Mesendoderm (in vitro differentiated cells): ENCODE measurements around the gene GPR143.
A peak's percentile ranks its signal among the peaks of the same experiment; 100 is the strongest.

Experiments used
- DNase-seq: peaks from one replicate; pipeline ENCODE4 v3.0.0; 2013
- H2AK5ac ChIP-seq: 2 replicates; pipeline ENCODE4 v1.6.1; 2013; ENCODE audit warnings: low read length, inconsistent platforms
- H2BK120ac ChIP-seq: 2 replicates; pipeline ENCODE4 v1.6.1; 2013; ENCODE audit warnings: low read depth, mild to moderate bottlenecking, low read length, moderate library complexity, mixed read lengths
- H2BK15ac ChIP-seq: replicated peaks from 2 replicates; pipeline ENCODE4 v1.6.1; 2013; ENCODE audit warnings: low read depth, mild to moderate bottlenecking, moderate library complexity
- H2BK5ac ChIP-seq: 2 replicates; pipeline ENCODE4 v1.6.1; 2013; ENCODE audit warnings: low read length, inconsistent platforms
- H3K18ac ChIP-seq: 2 replicates; pipeline ENCODE4 v1.6.1; 2013; ENCODE audit warnings: mild to moderate bottlenecking, low read length, mixed read lengths
- H3K23ac ChIP-seq: one replicate; pipeline ENCODE4 v1.6.1; 2013; ENCODE audit warnings: low read length
- H3K27ac ChIP-seq: 2 replicates; pipeline ENCODE4 v1.5.1; 2013; ENCODE audit warnings: low read depth, mild to moderate bottlenecking, inconsistent platforms, low read length, moderate library complexity
- H3K27me3 ChIP-seq: 2 replicates; pipeline ENCODE4 v1.6.1; 2013; ENCODE audit warnings: low read length, control low read depth, mild to moderate bottlenecking, inconsistent platforms; ENCODE audit not compliant: insufficient read depth, poor library complexity
- H3K36me3 ChIP-seq: 2 replicates; pipeline ENCODE4 v1.6.1; 2013; ENCODE audit warnings: low read length, inconsistent platforms; ENCODE audit not compliant: control insufficient read depth, insufficient read depth
- H3K4ac ChIP-seq: one replicate; pipeline ENCODE4 v1.6.1; 2013; ENCODE audit warnings: low read depth, mild to moderate bottlenecking, low read length, moderate library complexity
- H3K4me1 ChIP-seq: 2 replicates; pipeline ENCODE4 v1.6.1; 2013; ENCODE audit warnings: low read depth, low read length, inconsistent platforms; ENCODE audit not compliant: control insufficient read depth
- H3K4me2 ChIP-seq: 2 replicates; pipeline ENCODE4 v1.6.1; 2013; ENCODE audit warnings: low read length
- H3K4me3 ChIP-seq: 2 replicates; pipeline ENCODE4 v1.5.1; 2013; ENCODE audit warnings: mild to moderate bottlenecking, low read length
- H3K56ac ChIP-seq: one replicate; pipeline ENCODE4 v1.6.1; 2013; ENCODE audit warnings: low read length
- H3K79me1 ChIP-seq: 2 replicates; pipeline ENCODE4 v1.6.1; 2013; ENCODE audit warnings: low read length, inconsistent platforms
- H3K79me2 ChIP-seq: 2 replicates; pipeline ENCODE4 v1.6.1; 2013; ENCODE audit warnings: mild to moderate bottlenecking, low read length; ENCODE audit not compliant: control insufficient read depth, insufficient read depth
- H3K9ac ChIP-seq: 2 replicates; pipeline ENCODE4 v1.6.1; 2013; ENCODE audit warnings: low read length, inconsistent platforms
- H4K5ac ChIP-seq: one replicate; pipeline ENCODE4 v1.6.1; 2013; ENCODE audit warnings: low read length
- H4K8ac ChIP-seq: one replicate; pipeline ENCODE4 v1.6.1; 2013; ENCODE audit warnings: low read depth, mild to moderate bottlenecking, control low read depth, low read length, moderate library complexity
- WGBS: extraction: QIAGEN DNeasy Blood & Tissue Kit; methylation state at CpG from one replicate; pipeline ENCODE4 v1.1.7; 2013; ENCODE audit warnings: low lambda C conversion rate, missing lambda C conversion rate; ENCODE audit not compliant: insufficient coverage; ENCODE audit errors: extremely low coverage; 5-methylcytosine and 5-hydroxymethylcytosine counted together

The GPR143 gene

GRCh38 chrX:9704876-9705465 lies 60.7 kb downstream of the GPR143 start:
- Histone ChIP-seq H2BK15ac (no peak overlapping the region), H3K27me3 (no peaks in the 10 kb centered on the region), H3K79me2 (no peaks in the 10 kb centered on the region), H2BK5ac (no peak overlapping the region), H3K4ac (no peak overlapping the region), H3K27ac (no peak overlapping the region), H2BK120ac (no peak overlapping the region), H3K4me1 (no peaks in the 10 kb centered on the region), H3K18ac (no peak overlapping the region), H2AK5ac (no peak overlapping the region), H3K23ac (no peak overlapping the region), H3K56ac (no peak overlapping the region), H4K5ac (no peak overlapping the region), H3K36me3 (no peaks in the 10 kb centered on the region), H3K4me2 (no peak overlapping the region), H3K9ac (no peak overlapping the region), H3K79me1 (no peaks in the 10 kb centered on the region), H3K4me3 (no peak overlapping the region), H4K8ac (no peak overlapping the region)
- WGBS, result no CpG with 5 or more reads among the region's 6 CpGs
- no peak for DNase-seq

DNA sequence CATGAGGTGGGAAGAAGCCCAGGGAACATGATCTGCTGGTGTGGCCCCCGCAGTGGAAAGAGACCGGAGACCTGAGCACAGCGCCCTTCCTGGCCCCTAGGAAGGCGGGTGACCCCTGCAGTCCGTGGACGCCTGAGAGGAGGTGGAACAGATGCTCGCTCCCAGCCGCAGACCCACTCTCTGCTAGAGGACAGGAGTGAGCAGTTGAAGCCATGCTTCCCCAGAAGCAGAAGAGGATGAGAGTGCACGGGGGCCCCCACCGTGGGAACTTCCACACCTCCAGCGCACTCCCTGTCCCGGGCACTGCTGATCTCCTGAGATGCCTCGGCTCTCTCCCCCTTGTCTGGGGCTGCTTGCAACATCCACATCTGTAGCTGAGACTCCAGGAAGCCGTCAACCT lies 62.2 kb downstream of the GPR143 start:
- Histone ChIP-seq H3K4me3 (no peak overlapping the region), H3K79me1 (no peaks in the 10 kb centered on the region), H3K4me2 (no peak overlapping the region), H3K23ac (no peak overlapping the region), H3K4ac (no peak overlapping the region), H3K79me2 (no peaks in the 10 kb centered on the region), H2BK120ac (no peak overlapping the region), H2BK15ac (no peak overlapping the region), H4K8ac (no peak overlapping the region), H3K9ac (no peak overlapping the region), H3K27me3 (no peaks in the 10 kb centered on the region), H3K56ac (no peak overlapping the region), H3K18ac (no peak overlapping the region), H4K5ac (no peak overlapping the region), H3K36me3 (no peaks in the 10 kb centered on the region), H2AK5ac (no peak overlapping the region), H3K27ac (no peak overlapping the region), H2BK5ac (no peak overlapping the region), H3K4me1 (no peaks in the 10 kb centered on the region)
- WGBS, result no CpG with 5 or more reads among the region's 14 CpGs
- no peak for DNase-seq

- Histone ChIP-seq H3K79me2 (no peaks in the 10 kb centered on the region), H2AK5ac (no peak overlapping the region), H2BK120ac (no peak overlapping the region), H3K4me1 (no peaks in the 10 kb centered on the region), H3K4me2 (no peak overlapping the region), H4K8ac (no peak overlapping the region), H2BK15ac (no peak overlapping the region), H3K4me3 (no peak overlapping the region), H3K27ac (no peak overlapping the region), H3K79me1 (no peaks in the 10 kb centered on the region), H3K23ac (no peak overlapping the region), H3K27me3 (no peaks in the 10 kb centered on the region), H3K56ac (no peak overlapping the region), H2BK5ac (no peak overlapping the region), H3K36me3 (no peaks in the 10 kb centered on the region), H3K9ac (no peak overlapping the region), H3K4ac (no peak overlapping the region), H3K18ac (no peak overlapping the region), H4K5ac (no peak overlapping the region)
- WGBS, result no CpG with 5 or more reads among the region's 12 CpGs
- DNase-seq, result no peak
Measured at GRCh38 chrX:9701790-9702189, 63.9 kb downstream of the GPR143 start.

- Histone ChIP-seq H3K4me2 (no peak overlapping the region), H3K56ac (no peak overlapping the region), H3K23ac (no peak overlapping the region), H3K4ac (no peak overlapping the region), H2BK5ac (no peak overlapping the region), H3K27me3 (no peaks in the 10 kb centered on the region), H3K36me3 (no peaks in the 10 kb centered on the region), H3K9ac (no peak overlapping the region), H2BK120ac (no peak overlapping the region), H2BK15ac (no peak overlapping the region), H3K4me3 (no peak overlapping the region), H3K79me1 (no peaks in the 10 kb centered on the region), H3K4me1 (no peaks in the 10 kb centered on the region), H4K5ac (no peak overlapping the region), H3K79me2 (no peaks in the 10 kb centered on the region), H3K18ac (no peak overlapping the region), H4K8ac (no peak overlapping the region), H3K27ac (no peak overlapping the region), H2AK5ac (no peak overlapping the region)
- WGBS, result no CpG with 5 or more reads among the region's 15 CpGs
- peak; percentile 14 for DNase-seq
Measured at GRCh38 chrX:9700555-9700954, 65.1 kb downstream of the GPR143 start.

DNA sequence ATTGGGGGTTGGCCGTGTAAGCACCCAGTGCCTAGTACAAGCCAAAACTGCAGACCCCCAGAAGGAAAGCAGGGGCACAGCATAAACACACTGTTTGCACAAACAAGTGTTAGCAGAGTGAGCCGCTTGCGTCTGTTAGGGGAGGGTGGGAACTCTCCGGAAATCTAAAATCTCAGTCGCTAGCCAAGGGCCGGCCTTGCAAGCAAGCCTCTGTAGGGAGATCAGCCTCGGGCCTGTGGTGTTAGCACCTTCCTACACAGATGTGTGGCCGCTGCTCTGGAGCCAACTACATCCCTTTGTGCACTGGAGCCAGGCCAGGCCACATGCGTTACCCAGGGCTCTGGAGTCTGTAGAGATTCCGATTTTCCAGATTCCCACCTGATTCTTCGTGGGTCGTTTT lies 67.1 kb downstream of the GPR143 start:
- H4K5ac ChIP-seq, result no peak overlapping the region
- H3K4me3 ChIP-seq, result no peak overlapping the region
- H3K23ac ChIP-seq, result no peak overlapping the region
- no peaks in the 10 kb centered on the region for H3K79me2 ChIP-seq
- H2BK5ac ChIP-seq, result no peak overlapping the region
- H3K27ac ChIP-seq, result no peak overlapping the region
- H2AK5ac ChIP-seq, result no peak overlapping the region
- H3K27me3 ChIP-seq, result no peaks in the 10 kb centered on the region
- no peak overlapping the region for H4K8ac ChIP-seq
- DNase-seq, result no peak
- H2BK120ac ChIP-seq, result no peak overlapping the region
- H3K4me2 ChIP-seq, result no peak overlapping the region
- no peak overlapping the region for H3K9ac ChIP-seq
- no peak overlapping the region for H3K56ac ChIP-seq
- no peak overlapping the region for H3K4ac ChIP-seq
- H3K36me3 ChIP-seq, result no peaks in the 10 kb centered on the region
- H3K18ac ChIP-seq, result no peak overlapping the region
- no CpG with 5 or more reads among the region's 12 CpGs for WGBS
- no peaks in the 10 kb centered on the region for H3K79me1 ChIP-seq
- H2BK15ac ChIP-seq, result no peak overlapping the region
- no peaks in the 10 kb centered on the region for H3K4me1 ChIP-seq

GRCh38 chrX:9693307-9694001 lies 72.2 kb downstream of the GPR143 start:
- H3K18ac ChIP-seq, result no peak overlapping the region
- H3K27ac ChIP-seq, result no peak overlapping the region
- no peaks in the 10 kb centered on the region for H3K79me2 ChIP-seq
- H3K79me1 ChIP-seq, result no peaks in the 10 kb centered on the region
- no peak overlapping the region for H4K5ac ChIP-seq
- no peak overlapping the region for H3K23ac ChIP-seq
- H3K4me2 ChIP-seq, result no peak overlapping the region
- H4K8ac ChIP-seq, result no peak overlapping the region
- H3K27me3 ChIP-seq, result no peaks in the 10 kb centered on the region
- H3K9ac ChIP-seq, result no peak overlapping the region
- no peaks in the 10 kb centered on the region for H3K4me1 ChIP-seq
- no peak overlapping the region for H2BK15ac ChIP-seq
- no peaks in the 10 kb centered on the region for H3K36me3 ChIP-seq
- no peak overlapping the region for H3K4me3 ChIP-seq
- no peak overlapping the region for H2BK120ac ChIP-seq
- no peak overlapping the region for H2AK5ac ChIP-seq
- no CpG with 5 or more reads among the region's 12 CpGs for WGBS
- H2BK5ac ChIP-seq, result no peak overlapping the region
- H3K56ac ChIP-seq, result no peak overlapping the region
- DNase-seq, result no peak
- H3K4ac ChIP-seq, result no peak overlapping the region
